Measurements from ENCODE around the gene GLE1. TPM values are rescaled to one million over a fixed set of nuclear protein-coding genes. Genes with fewer than 3 reads are reported as not detected.
A peak's percentile ranks its signal among the peaks of the same experiment; 100 is the strongest.

GLE1 gene
- total RNA-seq, 1 experiment from 2014 or later, result 36.6 TPM

DNA sequence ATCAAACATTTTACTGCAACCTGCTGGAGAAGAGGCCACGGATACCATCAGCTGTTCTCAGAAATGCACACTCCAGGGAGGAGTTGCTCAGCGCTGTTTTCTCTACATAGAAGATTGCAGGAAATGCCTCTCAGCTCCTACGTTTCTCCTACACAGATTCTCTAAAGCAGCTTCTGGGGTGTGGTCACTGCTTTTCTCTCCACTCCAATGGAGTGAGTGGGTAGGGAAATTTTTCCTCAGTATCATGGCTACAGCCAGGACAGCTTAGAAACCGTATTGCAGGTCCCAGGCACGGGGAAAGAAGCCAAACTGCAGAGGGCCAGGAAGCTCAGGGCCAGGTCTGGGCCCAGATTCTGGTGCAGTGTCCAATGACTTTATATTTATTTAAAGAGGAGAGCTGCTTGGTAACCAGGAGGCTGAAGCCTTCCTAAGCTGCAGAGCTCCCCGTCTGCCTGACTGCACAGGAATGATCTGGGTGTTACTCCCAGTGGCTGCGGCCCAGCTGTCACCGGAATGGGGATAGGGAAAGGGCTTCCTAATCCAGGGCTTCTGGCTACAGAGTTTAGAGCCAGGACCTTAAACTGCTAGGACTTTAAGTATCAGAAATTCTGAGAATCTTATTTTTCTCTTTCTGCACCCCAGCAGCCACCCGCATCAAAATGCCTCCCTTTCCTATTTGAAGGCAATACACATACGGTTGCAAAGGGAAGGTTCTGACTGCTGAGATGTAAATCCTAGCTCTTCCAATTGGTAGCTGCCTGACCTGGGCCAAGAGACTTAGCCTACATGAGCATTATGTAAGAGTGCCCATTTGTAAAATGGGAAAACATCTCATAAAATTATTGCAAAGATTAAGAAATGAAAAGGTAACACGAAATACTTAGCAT is 46.5 kb downstream of the GLE1 start:
- Histone ChIP-seq H4K20me1 (ENCODE audit: insufficient read depth) (peaks cover 7% of the 10 kb centered on the region; the same call in 1 of the 2 replicates), H3K4me2 (ENCODE audit: low read length) (peak overlapping the region; percentile 97), H3K27ac (ENCODE audit: low read depth, low read length) (no peak overlapping the region), H3K36me3 (ENCODE audit: control insufficient read depth in 1 of 2, insufficient read depth in 2 of 2, low read length in 2 of 2) (no peaks in the 10 kb centered on the region), H3K9me2 (ENCODE audit: insufficient read depth) (no peaks in the 10 kb centered on the region), H3K27me3 (ENCODE audit: insufficient read depth, low read length) (no peaks in the 10 kb centered on the region), H3K4me1 (ENCODE audit: control insufficient read depth in 1 of 2, insufficient read depth in 2 of 2, low read length in 2 of 2) (peaks cover 30 to 37% of the 10 kb centered on the region in 2 experiments), H3K79me2 (ENCODE audit: insufficient read depth, low read length) (peaks cover 33% of the 10 kb centered on the region), H3K4me3 (replicated peaks in 1 of 2; ENCODE audit: low read depth in 1 of 2, low read length in 2 of 2) (peak overlapping the region; percentile 60 to 93), H3K9me3 (ENCODE audit: control insufficient read depth in 1 of 2, insufficient read depth in 1 of 2, low read depth in 1 of 2, low read length in 2 of 2) (no peaks in the 10 kb centered on the region), H3K9ac (ENCODE audit: low read length) (peak overlapping the region; percentile 68), H2AFZ (ENCODE audit: low read depth, low read length, poor library complexity, severe bottlenecking) (peak overlapping the region; percentile 89)
- no TSS peak for BruUV-seq (replicated peaks)
- ATAC-seq (no peak), DNase-seq (ENCODE audit: low read depth, low spot score) (no peak)
- ChIA-PET RAD21 (ENCODE audit: low non-redundant PET in 1 of 2, low total read pairs in 2 of 2, uncharacterized antibody in 2 of 2, unreplicated experiment in 2 of 2) (interaction anchor here in 1 of 2 experiments (0.8 kb wide), 1 partner anchor 8 kb away, joined by 3 read pairs; no protein-coding TSS in a partner anchor), CTCF (interaction anchor here (1.2 kb wide), 1 partner anchor 267 kb away, joined by 3 read pairs; the partner anchor contains the start of gene ENDOG), POLR2A (interaction anchor here (1.3 to 2.5 kb wide), 4 partner anchors 8 to 15 kb away, joined by 3 to 10 read pairs (median 8); no protein-coding TSS in a partner anchor)
- intact Hi-C loops (cut with micrococcal nuclease), result loop anchor here (5.0 to 10.0 kb wide), 3 partner anchors 44 to 256 kb away; partner anchors contain the start of gene ODF2
- TF ChIP-seq FOSL1 (IDR thresholded peaks at IDR 0.05; ENCODE audit: low read depth), result no peak
- TF ChIP-seq SP1 (IDR thresholded peaks at IDR 0.05; ENCODE audit: low read depth), result no peak
- TF ChIP-seq SRF (IDR thresholded peaks at IDR 0.05; ENCODE audit: low read depth), result no peak
- TF ChIP-seq EZH2phosphoT487 (IDR thresholded peaks at IDR 0.05; ENCODE audit: borderline replicate concordance), result no peak
- no peak for TF ChIP-seq RAD21 (IDR thresholded peaks at IDR 0.05; ENCODE audit: low read depth)
- TF ChIP-seq, protein P1, sequence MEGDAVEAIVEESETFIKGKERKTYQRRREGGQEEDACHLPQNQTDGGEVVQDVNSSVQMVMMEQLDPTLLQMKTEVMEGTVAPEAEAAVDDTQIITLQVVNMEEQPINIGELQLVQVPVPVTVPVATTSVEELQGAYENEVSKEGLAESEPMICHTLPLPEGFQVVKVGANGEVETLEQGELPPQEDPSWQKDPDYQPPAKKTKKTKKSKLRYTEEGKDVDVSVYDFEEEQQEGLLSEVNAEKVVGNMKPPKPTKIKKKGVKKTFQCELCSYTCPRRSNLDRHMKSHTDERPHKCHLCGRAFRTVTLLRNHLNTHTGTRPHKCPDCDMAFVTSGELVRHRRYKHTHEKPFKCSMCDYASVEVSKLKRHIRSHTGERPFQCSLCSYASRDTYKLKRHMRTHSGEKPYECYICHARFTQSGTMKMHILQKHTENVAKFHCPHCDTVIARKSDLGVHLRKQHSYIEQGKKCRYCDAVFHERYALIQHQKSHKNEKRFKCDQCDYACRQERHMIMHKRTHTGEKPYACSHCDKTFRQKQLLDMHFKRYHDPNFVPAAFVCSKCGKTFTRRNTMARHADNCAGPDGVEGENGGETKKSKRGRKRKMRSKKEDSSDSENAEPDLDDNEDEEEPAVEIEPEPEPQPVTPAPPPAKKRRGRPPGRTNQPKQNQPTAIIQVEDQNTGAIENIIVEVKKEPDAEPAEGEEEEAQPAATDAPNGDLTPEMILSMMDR (IDR thresholded peaks at IDR 0.05 in 2 of 3, conservative IDR thresholded peaks at IDR 0.05 in 1 of 3; ENCODE audit: borderline replicate concordance in 1 of 3, insufficient read depth in 1 of 3, low read depth in 2 of 3, low read length in 2 of 3), result no peak
- TF ChIP-seq POLR2AphosphoS5 (IDR thresholded peaks at IDR 0.05; ENCODE audit: low read depth, low read length), result no peak
- no peak for TF ChIP-seq ELF1 (IDR thresholded peaks at IDR 0.05; ENCODE audit: borderline replicate concordance, low read depth)
- TF ChIP-seq, protein P2, sequence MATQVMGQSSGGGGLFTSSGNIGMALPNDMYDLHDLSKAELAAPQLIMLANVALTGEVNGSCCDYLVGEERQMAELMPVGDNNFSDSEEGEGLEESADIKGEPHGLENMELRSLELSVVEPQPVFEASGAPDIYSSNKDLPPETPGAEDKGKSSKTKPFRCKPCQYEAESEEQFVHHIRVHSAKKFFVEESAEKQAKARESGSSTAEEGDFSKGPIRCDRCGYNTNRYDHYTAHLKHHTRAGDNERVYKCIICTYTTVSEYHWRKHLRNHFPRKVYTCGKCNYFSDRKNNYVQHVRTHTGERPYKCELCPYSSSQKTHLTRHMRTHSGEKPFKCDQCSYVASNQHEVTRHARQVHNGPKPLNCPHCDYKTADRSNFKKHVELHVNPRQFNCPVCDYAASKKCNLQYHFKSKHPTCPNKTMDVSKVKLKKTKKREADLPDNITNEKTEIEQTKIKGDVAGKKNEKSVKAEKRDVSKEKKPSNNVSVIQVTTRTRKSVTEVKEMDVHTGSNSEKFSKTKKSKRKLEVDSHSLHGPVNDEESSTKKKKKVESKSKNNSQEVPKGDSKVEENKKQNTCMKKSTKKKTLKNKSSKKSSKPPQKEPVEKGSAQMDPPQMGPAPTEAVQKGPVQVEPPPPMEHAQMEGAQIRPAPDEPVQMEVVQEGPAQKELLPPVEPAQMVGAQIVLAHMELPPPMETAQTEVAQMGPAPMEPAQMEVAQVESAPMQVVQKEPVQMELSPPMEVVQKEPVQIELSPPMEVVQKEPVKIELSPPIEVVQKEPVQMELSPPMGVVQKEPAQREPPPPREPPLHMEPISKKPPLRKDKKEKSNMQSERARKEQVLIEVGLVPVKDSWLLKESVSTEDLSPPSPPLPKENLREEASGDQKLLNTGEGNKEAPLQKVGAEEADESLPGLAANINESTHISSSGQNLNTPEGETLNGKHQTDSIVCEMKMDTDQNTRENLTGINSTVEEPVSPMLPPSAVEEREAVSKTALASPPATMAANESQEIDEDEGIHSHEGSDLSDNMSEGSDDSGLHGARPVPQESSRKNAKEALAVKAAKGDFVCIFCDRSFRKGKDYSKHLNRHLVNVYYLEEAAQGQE (IDR thresholded peaks at IDR 0.05; ENCODE audit: low read depth), result no peak
- no peak for TF ChIP-seq CEBPB (IDR thresholded peaks at IDR 0.05; ENCODE audit: low read depth)
- TF ChIP-seq, protein P3, sequence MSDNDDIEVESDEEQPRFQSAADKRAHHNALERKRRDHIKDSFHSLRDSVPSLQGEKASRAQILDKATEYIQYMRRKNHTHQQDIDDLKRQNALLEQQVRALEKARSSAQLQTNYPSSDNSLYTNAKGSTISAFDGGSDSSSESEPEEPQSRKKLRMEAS (IDR thresholded peaks at IDR 0.05), result no peak
- TF ChIP-seq, protein P4, sequence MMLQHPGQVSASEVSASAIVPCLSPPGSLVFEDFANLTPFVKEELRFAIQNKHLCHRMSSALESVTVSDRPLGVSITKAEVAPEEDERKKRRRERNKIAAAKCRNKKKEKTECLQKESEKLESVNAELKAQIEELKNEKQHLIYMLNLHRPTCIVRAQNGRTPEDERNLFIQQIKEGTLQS (IDR thresholded peaks at IDR 0.05), result no peak
